Cardiac fibroblast (primary cell): Measurements from ENCODE around the gene PLK1.

Experiments used
- DNase-seq, 2 donors: peaks; one replicate each; pipeline versions ENCODE4 v3.0.0 to v3.0.0-alpha.2; 2010; ENCODE audit warnings: low read depth in 2 of 2
- H3K4me3 ChIP-seq, 2 donors: replicated peaks in 1 of 2; 1 replicate in 1 of 2; 2 replicates in 1 of 2; pipeline ENCODE4 v1.5.1; 2011; ENCODE audit warnings: low read depth in 2 of 2, low read length in 2 of 2, mild to moderate bottlenecking in 2 of 2, moderate library complexity in 1 of 2
- TF ChIP-seq, protein P1 (sequence below): IDR thresholded peaks from one replicate; pipeline ENCODE4 v1.5.1; 2011; ENCODE audit warnings: low read depth, mild to moderate bottlenecking, low read length, inconsistent platforms

PLK1 gene

GRCh38 chr16:23739516-23739915 lies 60.8 kb downstream of the PLK1 start:
- no peak for DNase-seq
- TF ChIP-seq, protein P1, sequence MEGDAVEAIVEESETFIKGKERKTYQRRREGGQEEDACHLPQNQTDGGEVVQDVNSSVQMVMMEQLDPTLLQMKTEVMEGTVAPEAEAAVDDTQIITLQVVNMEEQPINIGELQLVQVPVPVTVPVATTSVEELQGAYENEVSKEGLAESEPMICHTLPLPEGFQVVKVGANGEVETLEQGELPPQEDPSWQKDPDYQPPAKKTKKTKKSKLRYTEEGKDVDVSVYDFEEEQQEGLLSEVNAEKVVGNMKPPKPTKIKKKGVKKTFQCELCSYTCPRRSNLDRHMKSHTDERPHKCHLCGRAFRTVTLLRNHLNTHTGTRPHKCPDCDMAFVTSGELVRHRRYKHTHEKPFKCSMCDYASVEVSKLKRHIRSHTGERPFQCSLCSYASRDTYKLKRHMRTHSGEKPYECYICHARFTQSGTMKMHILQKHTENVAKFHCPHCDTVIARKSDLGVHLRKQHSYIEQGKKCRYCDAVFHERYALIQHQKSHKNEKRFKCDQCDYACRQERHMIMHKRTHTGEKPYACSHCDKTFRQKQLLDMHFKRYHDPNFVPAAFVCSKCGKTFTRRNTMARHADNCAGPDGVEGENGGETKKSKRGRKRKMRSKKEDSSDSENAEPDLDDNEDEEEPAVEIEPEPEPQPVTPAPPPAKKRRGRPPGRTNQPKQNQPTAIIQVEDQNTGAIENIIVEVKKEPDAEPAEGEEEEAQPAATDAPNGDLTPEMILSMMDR: no peak
- H3K4me3 ChIP-seq: no peak overlapping the region
